H1 (cell line): ENCODE measurements around the gene TPRG1L. TPM values are rescaled to one million over a fixed set of nuclear protein-coding genes. Genes with fewer than 3 reads are reported as not detected.

Experiments
- BACH1 ChIP-seq: IDR thresholded peaks from 2 replicates; pipeline ENCODE4 v1.6.1; 2012; ENCODE audit warnings: low read length, improper control_type of control experiment
- CTBP2 ChIP-seq: IDR thresholded peaks from 2 replicates; pipeline ENCODE4 v1.7.0; 2011; ENCODE audit warnings: borderline replicate concordance, mild to moderate bottlenecking, moderate library complexity, mixed read lengths, low read length; ENCODE audit not compliant: insufficient read depth, insufficient read length
- FOSL1 ChIP-seq: IDR thresholded peaks from 2 replicates; pipeline ENCODE4 v1.6.1; 2011; ENCODE audit warnings: mild to moderate bottlenecking, low read depth, low read length, moderate library complexity; ENCODE audit not compliant: insufficient read depth
- KDM4A ChIP-seq: IDR thresholded peaks from one replicate; pipeline ENCODE4 v1.7.1; 2012; ENCODE audit warnings: low read depth, mild to moderate bottlenecking, moderate library complexity, low read length, inconsistent platforms; ENCODE audit not compliant: severe bottlenecking
- MAFK ChIP-seq: IDR thresholded peaks from 2 replicates; pipeline ENCODE4 v1.6.1; 2012; ENCODE audit warnings: low read depth, mild to moderate bottlenecking, improper control_type of control experiment, low read length
- POLR2A ChIP-seq, 2 experiments: IDR thresholded peaks; 1 replicate in 1 of 2; 2 replicates in 1 of 2; pipeline ENCODE4 v1.6.1; 2011; ENCODE audit warnings: low read depth in 2 of 2, low read length in 2 of 2, mild to moderate bottlenecking in 2 of 2; ENCODE audit errors: control extremely low read depth in 1 of 2
- POLR2AphosphoS5 ChIP-seq: IDR thresholded peaks from 2 replicates; pipeline ENCODE4 v1.6.1; 2011; ENCODE audit warnings: low read depth, low read length
- SP2 ChIP-seq: IDR thresholded peaks from 2 replicates; pipeline ENCODE4 v1.6.1; 2012; ENCODE audit warnings: mild to moderate bottlenecking, low read length, inconsistent platforms
- TBP ChIP-seq: IDR thresholded peaks from 2 replicates; pipeline ENCODE4 v1.6.1; 2011; ENCODE audit warnings: low read depth, low read length, improper control_type of control experiment
- polyA plus RNA-seq, 7 experiments: library from polyadenylated mRNA; depleted of rRNA in 3 of 7; stranded (reverse) in 5 of 7; unstranded in 2 of 7; fragments of >200 nt in 5 of 7; fragments of 200-250 nt in 2 of 7; gene quantifications; 1 replicate in 5 of 7; 2 replicates in 1 of 7; 4 replicates in 1 of 7; pipeline versions ENCODE4 v1.2.1 to v1.2.3, GENCODE V29; 2011 to 2013; ENCODE audit warnings: missing spikeins in 2 of 7, mixed read lengths in 2 of 7
- total RNA-seq: library from RNA; stranded (reverse); fragmentation: NEBNext Ultra II Directional; extraction: Animal tissue kit (Norgen Biotek cat#: 25700); gene quantifications from 2 replicates; pipeline ENCODE4 v1.2.1, GENCODE V29; 2021
- TF ChIP-seq, protein P1 (sequence below): fragments of 300-600 bp; sonication (generic); IDR thresholded peaks from 2 replicates; pipeline ENCODE4 v1.7.1; 2012; ENCODE audit warnings: low read length, moderate library complexity, mild to moderate bottlenecking, inconsistent platforms; ENCODE audit not compliant: insufficient replicate concordance
- TF ChIP-seq, protein P2 (sequence below): IDR thresholded peaks from 2 replicates; pipeline ENCODE4 v1.6.1; 2011; ENCODE audit warnings: low read depth, mild to moderate bottlenecking, low read length; ENCODE audit not compliant: insufficient read depth

The TPRG1L gene
- total and polyA plus RNA-seq, 2 of the 8 experiments (the other 6 are each of a cell fraction or from before 2014, with no cell fraction given) = 21.7 to 22.3 TPM

DNA sequence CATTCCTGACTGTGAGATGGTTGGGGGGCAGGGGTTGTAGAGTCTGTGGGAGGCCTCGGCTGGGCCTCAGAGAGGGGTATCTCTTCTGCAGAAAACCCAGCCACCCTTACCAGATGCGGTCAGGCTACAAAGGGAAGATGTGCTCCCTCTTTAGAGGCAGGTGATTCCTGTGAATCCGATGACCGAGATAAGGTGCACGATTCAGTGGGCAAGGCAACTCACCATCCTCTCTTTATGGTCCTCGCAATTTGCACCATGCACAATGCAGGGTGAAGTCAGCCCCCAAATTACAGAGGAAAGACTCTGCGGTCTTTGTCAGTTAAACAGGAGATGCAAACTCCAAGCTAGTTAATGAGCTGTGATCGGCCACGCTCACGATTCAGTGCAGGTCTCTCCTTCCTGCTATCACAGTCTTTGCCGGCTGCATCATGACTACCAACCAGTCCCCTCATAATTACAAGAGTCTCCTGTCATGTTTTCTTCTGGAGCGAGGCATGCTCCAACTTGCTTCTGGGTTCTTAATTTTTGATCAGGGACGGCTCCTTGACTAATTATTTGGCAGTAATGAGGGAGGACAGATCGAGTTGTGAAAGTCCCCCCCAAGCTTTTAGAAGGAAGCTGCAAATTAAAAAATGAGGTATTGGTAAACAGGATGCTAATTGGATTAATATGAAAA, 40.0 kb downstream of the TPRG1L start (continued):
- TF ChIP-seq, protein P1, sequence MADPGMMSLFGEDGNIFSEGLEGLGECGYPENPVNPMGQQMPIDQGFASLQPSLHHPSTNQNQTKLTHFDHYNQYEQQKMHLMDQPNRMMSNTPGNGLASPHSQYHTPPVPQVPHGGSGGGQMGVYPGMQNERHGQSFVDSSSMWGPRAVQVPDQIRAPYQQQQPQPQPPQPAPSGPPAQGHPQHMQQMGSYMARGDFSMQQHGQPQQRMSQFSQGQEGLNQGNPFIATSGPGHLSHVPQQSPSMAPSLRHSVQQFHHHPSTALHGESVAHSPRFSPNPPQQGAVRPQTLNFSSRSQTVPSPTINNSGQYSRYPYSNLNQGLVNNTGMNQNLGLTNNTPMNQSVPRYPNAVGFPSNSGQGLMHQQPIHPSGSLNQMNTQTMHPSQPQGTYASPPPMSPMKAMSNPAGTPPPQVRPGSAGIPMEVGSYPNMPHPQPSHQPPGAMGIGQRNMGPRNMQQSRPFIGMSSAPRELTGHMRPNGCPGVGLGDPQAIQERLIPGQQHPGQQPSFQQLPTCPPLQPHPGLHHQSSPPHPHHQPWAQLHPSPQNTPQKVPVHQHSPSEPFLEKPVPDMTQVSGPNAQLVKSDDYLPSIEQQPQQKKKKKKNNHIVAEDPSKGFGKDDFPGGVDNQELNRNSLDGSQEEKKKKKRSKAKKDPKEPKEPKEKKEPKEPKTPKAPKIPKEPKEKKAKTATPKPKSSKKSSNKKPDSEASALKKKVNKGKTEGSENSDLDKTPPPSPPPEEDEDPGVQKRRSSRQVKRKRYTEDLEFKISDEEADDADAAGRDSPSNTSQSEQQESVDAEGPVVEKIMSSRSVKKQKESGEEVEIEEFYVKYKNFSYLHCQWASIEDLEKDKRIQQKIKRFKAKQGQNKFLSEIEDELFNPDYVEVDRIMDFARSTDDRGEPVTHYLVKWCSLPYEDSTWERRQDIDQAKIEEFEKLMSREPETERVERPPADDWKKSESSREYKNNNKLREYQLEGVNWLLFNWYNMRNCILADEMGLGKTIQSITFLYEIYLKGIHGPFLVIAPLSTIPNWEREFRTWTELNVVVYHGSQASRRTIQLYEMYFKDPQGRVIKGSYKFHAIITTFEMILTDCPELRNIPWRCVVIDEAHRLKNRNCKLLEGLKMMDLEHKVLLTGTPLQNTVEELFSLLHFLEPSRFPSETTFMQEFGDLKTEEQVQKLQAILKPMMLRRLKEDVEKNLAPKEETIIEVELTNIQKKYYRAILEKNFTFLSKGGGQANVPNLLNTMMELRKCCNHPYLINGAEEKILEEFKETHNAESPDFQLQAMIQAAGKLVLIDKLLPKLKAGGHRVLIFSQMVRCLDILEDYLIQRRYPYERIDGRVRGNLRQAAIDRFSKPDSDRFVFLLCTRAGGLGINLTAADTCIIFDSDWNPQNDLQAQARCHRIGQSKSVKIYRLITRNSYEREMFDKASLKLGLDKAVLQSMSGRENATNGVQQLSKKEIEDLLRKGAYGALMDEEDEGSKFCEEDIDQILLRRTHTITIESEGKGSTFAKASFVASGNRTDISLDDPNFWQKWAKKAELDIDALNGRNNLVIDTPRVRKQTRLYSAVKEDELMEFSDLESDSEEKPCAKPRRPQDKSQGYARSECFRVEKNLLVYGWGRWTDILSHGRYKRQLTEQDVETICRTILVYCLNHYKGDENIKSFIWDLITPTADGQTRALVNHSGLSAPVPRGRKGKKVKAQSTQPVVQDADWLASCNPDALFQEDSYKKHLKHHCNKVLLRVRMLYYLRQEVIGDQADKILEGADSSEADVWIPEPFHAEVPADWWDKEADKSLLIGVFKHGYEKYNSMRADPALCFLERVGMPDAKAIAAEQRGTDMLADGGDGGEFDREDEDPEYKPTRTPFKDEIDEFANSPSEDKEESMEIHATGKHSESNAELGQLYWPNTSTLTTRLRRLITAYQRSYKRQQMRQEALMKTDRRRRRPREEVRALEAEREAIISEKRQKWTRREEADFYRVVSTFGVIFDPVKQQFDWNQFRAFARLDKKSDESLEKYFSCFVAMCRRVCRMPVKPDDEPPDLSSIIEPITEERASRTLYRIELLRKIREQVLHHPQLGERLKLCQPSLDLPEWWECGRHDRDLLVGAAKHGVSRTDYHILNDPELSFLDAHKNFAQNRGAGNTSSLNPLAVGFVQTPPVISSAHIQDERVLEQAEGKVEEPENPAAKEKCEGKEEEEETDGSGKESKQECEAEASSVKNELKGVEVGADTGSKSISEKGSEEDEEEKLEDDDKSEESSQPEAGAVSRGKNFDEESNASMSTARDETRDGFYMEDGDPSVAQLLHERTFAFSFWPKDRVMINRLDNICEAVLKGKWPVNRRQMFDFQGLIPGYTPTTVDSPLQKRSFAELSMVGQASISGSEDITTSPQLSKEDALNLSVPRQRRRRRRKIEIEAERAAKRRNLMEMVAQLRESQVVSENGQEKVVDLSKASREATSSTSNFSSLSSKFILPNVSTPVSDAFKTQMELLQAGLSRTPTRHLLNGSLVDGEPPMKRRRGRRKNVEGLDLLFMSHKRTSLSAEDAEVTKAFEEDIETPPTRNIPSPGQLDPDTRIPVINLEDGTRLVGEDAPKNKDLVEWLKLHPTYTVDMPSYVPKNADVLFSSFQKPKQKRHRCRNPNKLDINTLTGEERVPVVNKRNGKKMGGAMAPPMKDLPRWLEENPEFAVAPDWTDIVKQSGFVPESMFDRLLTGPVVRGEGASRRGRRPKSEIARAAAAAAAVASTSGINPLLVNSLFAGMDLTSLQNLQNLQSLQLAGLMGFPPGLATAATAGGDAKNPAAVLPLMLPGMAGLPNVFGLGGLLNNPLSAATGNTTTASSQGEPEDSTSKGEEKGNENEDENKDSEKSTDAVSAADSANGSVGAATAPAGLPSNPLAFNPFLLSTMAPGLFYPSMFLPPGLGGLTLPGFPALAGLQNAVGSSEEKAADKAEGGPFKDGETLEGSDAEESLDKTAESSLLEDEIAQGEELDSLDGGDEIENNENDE = no peak
- no peak for TF ChIP-seq MAFK
- TF ChIP-seq POLR2A (IDR thresholded peaks at IDR 0.05; ENCODE audit: control extremely low read depth in 1 of 2, low read depth in 2 of 2, low read length in 2 of 2) = no peak
- no peak for TF ChIP-seq BACH1
- no peak for TF ChIP-seq TBP
- TF ChIP-seq, protein P2, sequence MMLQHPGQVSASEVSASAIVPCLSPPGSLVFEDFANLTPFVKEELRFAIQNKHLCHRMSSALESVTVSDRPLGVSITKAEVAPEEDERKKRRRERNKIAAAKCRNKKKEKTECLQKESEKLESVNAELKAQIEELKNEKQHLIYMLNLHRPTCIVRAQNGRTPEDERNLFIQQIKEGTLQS = no peak
- TF ChIP-seq FOSL1 = no peak
- no peak for TF ChIP-seq KDM4A
- TF ChIP-seq POLR2AphosphoS5 = no peak
- no peak for TF ChIP-seq SP2
- TF ChIP-seq CTBP2 = no peak
